Tibial nerve (tissue), 4 donors: ENCODE measurements around the gene SORCS3. TPM values are rescaled to one million over a fixed set of nuclear protein-coding genes. Genes with fewer than 3 reads are reported as not detected.

Experiments
- DNase-seq, 2 donors: peaks; one replicate each; pipeline ENCODE4 v3.0.0-alpha.2; 2019; ENCODE audit warnings: low spot score in 2 of 2
- H3K27ac ChIP-seq, 4 donors: fragments of 200-600 bp; sonication (generic) in 3 of 4; one replicate each; pipeline ENCODE4 v1.5.1; 2017 to 2019; ENCODE audit warnings: mild to moderate bottlenecking in 1 of 4
- H3K27me3 ChIP-seq, 2 donors: fragments of 200-600 bp; sonication (generic) in 1 of 2; one replicate each; pipeline versions ENCODE4 v1.5.1 to v1.6.0; 2017 to 2019
- H3K36me3 ChIP-seq, 3 donors: fragments of 200-600 bp; sonication (generic); one replicate each; pipeline ENCODE4 v1.5.1; 2018 to 2019
- H3K4me1 ChIP-seq, 4 donors: fragments of 200-600 bp; sonication (generic) in 3 of 4; one replicate each; pipeline ENCODE4 v1.5.1; 2017 to 2019
- H3K4me3 ChIP-seq, 4 donors: fragments of 200-600 bp; sonication (generic) in 3 of 4; one replicate each; pipeline ENCODE4 v1.5.1; 2017 to 2019; ENCODE audit warnings: mild to moderate bottlenecking in 1 of 4, moderate library complexity in 1 of 4
- H3K9me3 ChIP-seq, 4 donors: fragments of 200-600 bp; sonication (generic) in 3 of 4; one replicate each; pipeline ENCODE4 v1.5.1; 2017 to 2019
- CTCF ChIP-seq, 5 experiments: fragments of 200-600 bp in 3 of 5; fragments of 450-650 bp in 2 of 5; sonication (generic) in 3 of 5; IDR thresholded peaks; one replicate each; pipeline ENCODE4 v1.5.1; 2016 to 2019; ENCODE audit warnings: antibody characterized with exemption in 5 of 5, mild to moderate bottlenecking in 3 of 5, moderate library complexity in 2 of 5
- EP300 ChIP-seq, 2 donors: sonication (generic); formaldehyde crosslinking; IDR thresholded peaks; one replicate each; pipeline ENCODE4 v1.6.1; 2017; ENCODE audit warnings: antibody characterized with exemption in 2 of 2, mild to moderate bottlenecking in 1 of 2
- POLR2A ChIP-seq, 2 donors: fragments of 450-650 bp; IDR thresholded peaks; one replicate each; pipeline ENCODE4 v1.6.1; 2017; ENCODE audit warnings: antibody characterized with exemption in 2 of 2, mild to moderate bottlenecking in 2 of 2, moderate library complexity in 2 of 2
- WGBS, 2 donors: methylation state at CpG; one replicate each; pipeline ENCODE4 v1.1.5; 2018; 5-methylcytosine and 5-hydroxymethylcytosine counted together
- total RNA-seq, 4 donors: library from RNA; depleted of rRNA; stranded (reverse); fragments of >200 nt; gene quantifications; one replicate each; pipeline ENCODE4 v1.1.0, GENCODE V29; 2016

SORCS3 gene
- total RNA-seq, 4 donors from 2014 or later, result 1.8 to 3.9 (median 3.2) TPM

- Histone ChIP-seq H3K4me1 (peaks cover 0 to 10% (median 0%) of the 10 kb centered on the region in 4 donors), H3K9me3 (peaks cover 0 to 2% (median under 1%) of the 10 kb centered on the region in 4 donors), H3K4me3 (no peak overlapping the region), H3K36me3 (no peaks in the 10 kb centered on the region), H3K27me3 (no peaks in the 10 kb centered on the region), H3K27ac (peak overlapping the region in 2 of 4 donors; percentile 33 to 42)
- DNase-seq, result no peak
- TF ChIP-seq CTCF (IDR thresholded peaks at IDR 0.05) (no peak), EP300 (IDR thresholded peaks at IDR 0.05) (no peak), POLR2A (IDR thresholded peaks at IDR 0.05) (no peak)
- 89 to 90% methylated on average over 4 of the region's 4 CpGs for WGBS, 2 donors
Observed at GRCh38 chr10:104665174-104665573, 24.1 kb downstream of the SORCS3 start.

- peaks cover 0 to 7% (median 0%) of the 10 kb centered on the region in 4 donors for H3K4me1 ChIP-seq
- WGBS, 2 donors, result 43 to 49% methylated on average over 5 of the region's 5 CpGs
- TF ChIP-seq EP300 (IDR thresholded peaks at IDR 0.05) (no peak), CTCF (IDR thresholded peaks at IDR 0.05) (no peak), POLR2A (IDR thresholded peaks at IDR 0.05) (no peak)
- no peak for DNase-seq
- H3K27me3 ChIP-seq, result no peaks in the 10 kb centered on the region
- H3K4me3 ChIP-seq, result no peak overlapping the region
- peak overlapping the region in 2 of 4 donors; percentile 33 to 46 for H3K27ac ChIP-seq
- H3K9me3 ChIP-seq, result peaks cover 0 to 8% (median 3%) of the 10 kb centered on the region in 4 donors
- no peaks in the 10 kb centered on the region for H3K36me3 ChIP-seq
Observed at GRCh38 chr10:104666106-104666505, 25.0 kb downstream of the SORCS3 start.

GRCh38 chr10:104676874-104677273, 35.8 kb downstream of the SORCS3 start:
- Histone ChIP-seq H3K36me3 (no peaks in the 10 kb centered on the region), H3K27me3 (no peaks in the 10 kb centered on the region), H3K4me3 (no peak overlapping the region), H3K9me3 (no peaks in the 10 kb centered on the region), H3K27ac (no peak overlapping the region), H3K4me1 (peaks cover 0 to 4% (median 0%) of the 10 kb centered on the region in 4 donors)
- 82 to 95% methylated on average over 1 of the region's 1 CpG for WGBS, 2 donors
- no peak for TF ChIP-seq POLR2A (IDR thresholded peaks at IDR 0.05)
- DNase-seq, result no peak

- Histone ChIP-seq H3K4me3 (no peak overlapping the region), H3K27me3 (no peaks in the 10 kb centered on the region), H3K4me1 (peaks cover 0 to 4% (median 0%) of the 10 kb centered on the region in 4 donors), H3K27ac (peak overlapping the region in 1 of 4 donors; percentile 28), H3K9me3 (no peaks in the 10 kb centered on the region), H3K36me3 (no peaks in the 10 kb centered on the region)
- no peak for DNase-seq
- TF ChIP-seq CTCF (IDR thresholded peaks at IDR 0.05), result no peak
Observed at GRCh38 chr10:104678658-104679057, 37.6 kb downstream of the SORCS3 start.

GRCh38 chr10:104680467-104681401, 39.6 kb downstream of the SORCS3 start:
- Histone ChIP-seq H3K9me3 (no peaks in the 10 kb centered on the region), H3K27me3 (no peaks in the 10 kb centered on the region), H3K4me1 (peaks cover 0 to 4% (median 0%) of the 10 kb centered on the region in 4 donors), H3K27ac (peak overlapping the region in 2 of 4 donors; percentile 64 to 75), H3K4me3 (peak overlapping the region; percentile 17 to 45 (median 32)), H3K36me3 (no peaks in the 10 kb centered on the region)
- WGBS, 2 donors, result 22 to 24% methylated on average over 30 to 31 of the region's 35 CpGs
- no peak for DNase-seq
- no peak for TF ChIP-seq CTCF (IDR thresholded peaks at IDR 0.05)
- no peak for TF ChIP-seq EP300 (IDR thresholded peaks at IDR 0.05)
- TF ChIP-seq POLR2A (IDR thresholded peaks at IDR 0.05), result no peak
